SK-N-MC (cell line): ENCODE data around the gene TBC1D24.

Experiments
- EZH2 ChIP-seq: fragments of 200-600 bp; sonication (generic); IDR thresholded peaks from one replicate; pipeline ENCODE4 v1.6.1; 2017; ENCODE audit warnings: antibody characterized with exemption
- FOXP2 ChIP-seq: optimal IDR thresholded peaks from 2 replicates; pipeline ENCODE3; 2011; ENCODE audit warnings: mild to moderate bottlenecking, moderate library complexity; ENCODE audit not compliant: insufficient read depth; ENCODE audit errors: extremely low read length, control extremely low read depth
- POLR2AphosphoS5 ChIP-seq: IDR thresholded peaks from 2 replicates; pipeline ENCODE4 v1.6.1; 2012; ENCODE audit warnings: mild to moderate bottlenecking, low read depth, low read length, borderline replicate concordance

DNA sequence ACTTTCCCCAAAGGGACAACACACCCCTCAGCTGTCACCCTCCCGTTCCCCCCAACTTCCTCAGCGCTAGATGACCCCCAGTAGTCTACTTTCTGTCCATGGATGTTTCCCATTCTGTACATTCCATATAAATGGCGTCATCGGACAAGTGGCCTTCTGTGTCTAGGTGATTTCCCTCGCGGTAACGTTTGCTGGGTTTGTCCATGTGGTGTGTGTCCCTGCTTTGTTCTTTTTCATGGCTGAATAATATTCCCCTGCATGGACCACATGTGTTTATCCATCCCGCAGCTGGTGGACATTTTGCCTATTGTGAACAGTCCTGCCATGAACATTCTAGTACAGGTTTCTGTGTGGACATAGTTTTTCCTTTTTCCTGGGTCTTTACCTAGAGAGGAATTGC is 22.3 kb upstream of the TBC1D24 start:
- no peak for TF ChIP-seq EZH2
- no peak for TF ChIP-seq POLR2AphosphoS5
- no peak for TF ChIP-seq FOXP2
